HCT116 (cell line): ENCODE data around the gene EEFSEC. TPM values are rescaled to one million over a fixed set of nuclear protein-coding genes. Genes with fewer than 3 reads are reported as not detected.

Experiments used
- ATAC-seq: fragments of 200-7000 bp; cut with Tn5 transposase; 2 replicates; pipeline ENCODE4 v1.9.1; 2020; ENCODE audit warnings: mild to moderate bottlenecking, moderate library complexity
- BruUV-seq: library from RNA; stranded (reverse); fragments of 400-500 nt; replicated peaks from 2 replicates; lab custom pipeline; 2021; lab: Mats Ljungman, UMichigan
- CTCF ChIA-PET: fragments of 300-600 bp; sonication (Branson Sonifier 250); formaldehyde crosslinking; loops from one replicate; lab custom pipeline; 2021; ENCODE audit warnings: antibody characterized with exemption; lab: Charles Lee
- POLR2A ChIA-PET: fragments of 300-600, 350-600 bp; sonication (Branson Sonifier 250); formaldehyde crosslinking; loops from one replicate; lab custom pipeline; 2021; ENCODE audit warnings: antibody characterized with exemption; lab: Charles Lee
- RAD21 ChIA-PET, 2 experiments: fragments of 300-600 bp; sonication (Branson Sonifier 250); formaldehyde crosslinking; loops; one replicate each; lab custom pipeline; 2023; ENCODE audit warnings: low total read pairs in 2 of 2; ENCODE audit not compliant: uncharacterized antibody in 2 of 2, unreplicated experiment in 2 of 2, low non-redundant PET in 1 of 2; lab: Charles Lee
- DNase-seq: peaks from one replicate; pipeline ENCODE4 v3.0.0-alpha.2; 2010; ENCODE audit warnings: low read depth, low spot score
- H2AFZ ChIP-seq: fragments of 200-600 bp; shearing (Covaris generic), sonication (generic); 2 replicates; pipeline ENCODE4 v1.6.1; 2017; ENCODE audit warnings: low read depth, mixed run types, mixed read lengths, antibody characterized with exemption, low read length; ENCODE audit not compliant: poor library complexity, severe bottlenecking
- H3K27ac ChIP-seq: 2 replicates; pipeline ENCODE4 v1.5.1; 2012; ENCODE audit warnings: low read depth, low read length
- H3K27me3 ChIP-seq: fragments of 200-600 bp; sonication (generic); 2 replicates; pipeline ENCODE4 v1.6.1; 2016; ENCODE audit warnings: mixed run types, low read length, mixed read lengths; ENCODE audit not compliant: insufficient read depth
- H3K36me3 ChIP-seq, 2 experiments: fragments of 200-500 bp in 1 of 2; fragments of 200-600 bp in 1 of 2; sonication (Bioruptor generic) in 1 of 2; sonication (generic) in 1 of 2; 2 replicates each; pipeline versions ENCODE4 v1.5.1 to v1.6.1; 2014 to 2016; ENCODE audit warnings: low read length in 2 of 2, inconsistent platforms in 1 of 2, mixed read lengths in 1 of 2, mixed run types in 1 of 2; ENCODE audit not compliant: insufficient read depth in 2 of 2, control insufficient read depth in 1 of 2
- H3K4me1 ChIP-seq, 2 experiments: fragments of 200-600 bp in 1 of 2; sonication (generic) in 1 of 2; 2 replicates each; pipeline versions ENCODE4 v1.5.1 to v1.6.1; 2012 to 2017; ENCODE audit warnings: low read length in 2 of 2, inconsistent platforms in 1 of 2, mild to moderate bottlenecking in 1 of 2, mixed read lengths in 1 of 2, mixed run types in 1 of 2, moderate library complexity in 1 of 2; ENCODE audit not compliant: insufficient read depth in 2 of 2, control insufficient read depth in 1 of 2
- H3K4me2 ChIP-seq: fragments of 200-600 bp; sonication (generic); 2 replicates; pipeline ENCODE4 v1.6.1; 2017; ENCODE audit warnings: mixed run types, low read length, mixed read lengths
- H3K4me3 ChIP-seq, 2 experiments: fragments of 200-600 bp in 1 of 2; sonication (generic) in 1 of 2; replicated peaks in 1 of 2; 2 replicates each; pipeline ENCODE4 v1.5.1; 2011 to 2016; ENCODE audit warnings: low read length in 2 of 2, control low read depth in 1 of 2, low read depth in 1 of 2, mild to moderate bottlenecking in 1 of 2, mixed read lengths in 1 of 2, mixed run types in 1 of 2
- H3K79me2 ChIP-seq: fragments of 200-600 bp; sonication (generic); 2 replicates; pipeline ENCODE4 v1.6.1; 2017; ENCODE audit warnings: mild to moderate bottlenecking, mixed run types, low read length, moderate library complexity, mixed read lengths; ENCODE audit not compliant: insufficient read depth
- H3K9ac ChIP-seq: fragments of 200-600 bp; sonication (generic); 2 replicates; pipeline ENCODE4 v1.6.1; 2016; ENCODE audit warnings: low read length, mixed read lengths
- H3K9me2 ChIP-seq: fragments of 200-600 bp; sonication (generic), shearing (Covaris generic); 2 replicates; pipeline ENCODE4 v1.6.1; 2017; ENCODE audit warnings: mixed run types, mild to moderate bottlenecking, moderate library complexity; ENCODE audit not compliant: insufficient read depth
- H3K9me3 ChIP-seq, 2 experiments: fragments of 200-500 bp in 1 of 2; fragments of 200-600 bp in 1 of 2; sonication (Bioruptor generic) in 1 of 2; sonication (generic) in 1 of 2; 2 replicates each; pipeline ENCODE4 v1.6.1; 2014 to 2017; ENCODE audit warnings: low read length in 2 of 2, mixed read lengths in 2 of 2, inconsistent platforms in 1 of 2, low read depth in 1 of 2, mild to moderate bottlenecking in 1 of 2, mixed run types in 1 of 2, moderate library complexity in 1 of 2; ENCODE audit not compliant: control insufficient read depth in 1 of 2, insufficient read depth in 1 of 2
- H4K20me1 ChIP-seq: fragments of 200-600 bp; sonication (generic), shearing (Covaris generic); 2 replicates; pipeline ENCODE4 v1.6.1; 2017; ENCODE audit warnings: mixed run types, mild to moderate bottlenecking, moderate library complexity; ENCODE audit not compliant: insufficient read depth
- CBX3 ChIP-seq: IDR thresholded peaks from 2 replicates; pipeline ENCODE4 v1.6.1; 2012; ENCODE audit warnings: low read depth
- ELF1 ChIP-seq: IDR thresholded peaks from 2 replicates; pipeline ENCODE4 v1.6.1; 2012; ENCODE audit warnings: low read depth, borderline replicate concordance
- FOSL1 ChIP-seq: IDR thresholded peaks from 2 replicates; pipeline ENCODE4 v1.6.1; 2012; ENCODE audit warnings: low read depth
- RAD21 ChIP-seq: IDR thresholded peaks from 2 replicates; pipeline ENCODE4 v1.6.1; 2012; ENCODE audit warnings: low read depth, mild to moderate bottlenecking
- SIN3A ChIP-seq: IDR thresholded peaks from 2 replicates; pipeline ENCODE4 v1.6.1; 2012; ENCODE audit warnings: low read depth
- SRF ChIP-seq: IDR thresholded peaks from 2 replicates; pipeline ENCODE4 v1.6.1; 2012; ENCODE audit warnings: low read depth
- YY1 ChIP-seq: IDR thresholded peaks from 2 replicates; pipeline ENCODE4 v1.6.1; 2011; ENCODE audit warnings: low read length, low read depth, moderate library complexity, mild to moderate bottlenecking; ENCODE audit not compliant: insufficient replicate concordance; ENCODE audit errors: extremely low read depth
- ZFX ChIP-seq: fragments of 450-650 bp; IDR thresholded peaks from 2 replicates; pipeline ENCODE4 v1.6.1; 2017
- ZNF274 ChIP-seq: fragments of 200-500 bp; sonication (Bioruptor generic); IDR thresholded peaks from 2 replicates; pipeline ENCODE4 v1.6.1; 2014; ENCODE audit warnings: mild to moderate bottlenecking, low read depth, low read length, inconsistent platforms
- intact Hi-C: fragments of 100-400 bp; cut with micrococcal nuclease; formaldehyde crosslinking; loops from 2 replicates; pipeline ENCODE4 v1.10.0; 2022
- total RNA-seq: library from RNA; stranded (reverse); gene quantifications from one replicate; pipeline ENCODE4 v1.2.1, GENCODE V29; 2021; ENCODE audit not compliant: unreplicated experiment
- TF ChIP-seq, protein P1 (sequence below), 3 experiments: fragments of 200-600 bp in 1 of 3; sonication (generic) in 1 of 3; IDR thresholded peaks in 2 of 3; conservative IDR thresholded peaks in 1 of 3; 2 replicates each; pipeline ENCODE4 v1.5.1; 2012 to 2017; ENCODE audit warnings: low read depth in 2 of 3, low read length in 2 of 3, antibody characterized with exemption in 1 of 3, borderline replicate concordance in 1 of 3, control low read depth in 1 of 3, mild to moderate bottlenecking in 1 of 3, mixed read lengths in 1 of 3, mixed run types in 1 of 3, moderate library complexity in 1 of 3; ENCODE audit not compliant: insufficient read depth in 1 of 3
- TF ChIP-seq, protein P2 (sequence below): IDR thresholded peaks from 2 replicates; pipeline ENCODE4 v1.6.1; 2012; ENCODE audit warnings: low read depth
- TF ChIP-seq, protein P3 (sequence below): IDR thresholded peaks from 2 replicates; pipeline ENCODE4 v1.6.1; 2012

The EEFSEC gene
- total RNA-seq, 1 experiment from 2014 or later, result 16.1 TPM

DNA sequence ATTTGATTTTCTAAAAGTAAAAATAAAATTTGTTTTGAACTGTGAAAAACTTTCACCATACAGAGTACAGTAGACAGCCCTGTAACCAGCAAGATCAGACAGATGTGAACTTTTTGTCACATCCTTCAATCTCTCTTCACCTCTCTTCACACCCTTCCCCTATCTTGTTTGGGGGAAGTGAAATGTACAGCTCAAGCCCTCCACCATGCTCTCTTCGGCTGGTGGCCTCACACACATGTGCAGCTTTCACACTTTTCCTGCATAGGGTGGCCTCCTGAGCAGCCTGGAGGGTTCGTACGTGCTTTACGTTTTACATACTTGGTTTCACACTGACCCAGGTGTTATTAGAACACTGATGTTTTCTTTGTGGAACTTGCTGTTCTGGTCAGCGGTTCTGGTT is 227.0 kb downstream of the EEFSEC start:
- Histone ChIP-seq H3K9me3 (no peaks in the 10 kb centered on the region), H4K20me1 (no peaks in the 10 kb centered on the region), H3K27ac (no peak overlapping the region), H3K9me2 (no peaks in the 10 kb centered on the region), H2AFZ (no peak overlapping the region), H3K4me3 (no peak overlapping the region), H3K9ac (no peak overlapping the region), H3K36me3 (no peaks in the 10 kb centered on the region), H3K79me2 (no peaks in the 10 kb centered on the region), H3K4me1 (peaks cover 23% of the 10 kb centered on the region in 2 experiments), H3K4me2 (no peak overlapping the region), H3K27me3 (no peaks in the 10 kb centered on the region)
- no peak for ATAC-seq
- TF ChIP-seq, protein P1, sequence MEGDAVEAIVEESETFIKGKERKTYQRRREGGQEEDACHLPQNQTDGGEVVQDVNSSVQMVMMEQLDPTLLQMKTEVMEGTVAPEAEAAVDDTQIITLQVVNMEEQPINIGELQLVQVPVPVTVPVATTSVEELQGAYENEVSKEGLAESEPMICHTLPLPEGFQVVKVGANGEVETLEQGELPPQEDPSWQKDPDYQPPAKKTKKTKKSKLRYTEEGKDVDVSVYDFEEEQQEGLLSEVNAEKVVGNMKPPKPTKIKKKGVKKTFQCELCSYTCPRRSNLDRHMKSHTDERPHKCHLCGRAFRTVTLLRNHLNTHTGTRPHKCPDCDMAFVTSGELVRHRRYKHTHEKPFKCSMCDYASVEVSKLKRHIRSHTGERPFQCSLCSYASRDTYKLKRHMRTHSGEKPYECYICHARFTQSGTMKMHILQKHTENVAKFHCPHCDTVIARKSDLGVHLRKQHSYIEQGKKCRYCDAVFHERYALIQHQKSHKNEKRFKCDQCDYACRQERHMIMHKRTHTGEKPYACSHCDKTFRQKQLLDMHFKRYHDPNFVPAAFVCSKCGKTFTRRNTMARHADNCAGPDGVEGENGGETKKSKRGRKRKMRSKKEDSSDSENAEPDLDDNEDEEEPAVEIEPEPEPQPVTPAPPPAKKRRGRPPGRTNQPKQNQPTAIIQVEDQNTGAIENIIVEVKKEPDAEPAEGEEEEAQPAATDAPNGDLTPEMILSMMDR (IDR thresholded peaks at IDR 0.05 in 2 of 3, conservative IDR thresholded peaks at IDR 0.05 in 1 of 3; ENCODE audit: borderline replicate concordance in 1 of 3, insufficient read depth in 1 of 3, low read depth in 2 of 3, low read length in 2 of 3), result no peak
- TF ChIP-seq CBX3 (no peak), RAD21 (no peak), YY1 (no peak)
- POLR2A ChIA-PET, result no interaction called here
- CTCF ChIA-PET, result no interaction called here
- RAD21 ChIA-PET, result no interaction called here
- BruUV-seq, result no TSS peak
- intact Hi-C loops, result no loop called here
- DNase-seq, result no peak

DNA sequence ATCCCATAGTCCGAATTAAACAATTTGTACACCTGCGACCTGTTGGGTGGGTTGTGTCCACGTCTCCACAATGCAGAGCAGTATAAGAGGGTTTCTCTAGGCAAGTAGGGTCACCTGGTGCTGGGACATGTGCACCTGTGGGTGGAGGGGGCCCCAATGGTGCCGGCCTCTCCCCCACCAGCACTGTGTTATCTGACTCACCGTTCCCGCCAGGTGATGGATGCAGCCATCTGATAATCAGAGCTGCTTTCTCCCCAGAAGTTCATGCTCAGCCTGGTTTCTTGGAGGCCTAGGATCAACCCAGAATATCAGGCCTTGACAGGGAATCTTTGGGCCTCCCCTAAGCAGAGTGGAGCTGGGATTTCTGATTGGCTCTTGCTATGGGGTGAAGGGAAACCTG is 227.4 kb downstream of the EEFSEC start:
- no peaks in the 10 kb centered on the region for H3K79me2 ChIP-seq
- TF ChIP-seq, protein P2, sequence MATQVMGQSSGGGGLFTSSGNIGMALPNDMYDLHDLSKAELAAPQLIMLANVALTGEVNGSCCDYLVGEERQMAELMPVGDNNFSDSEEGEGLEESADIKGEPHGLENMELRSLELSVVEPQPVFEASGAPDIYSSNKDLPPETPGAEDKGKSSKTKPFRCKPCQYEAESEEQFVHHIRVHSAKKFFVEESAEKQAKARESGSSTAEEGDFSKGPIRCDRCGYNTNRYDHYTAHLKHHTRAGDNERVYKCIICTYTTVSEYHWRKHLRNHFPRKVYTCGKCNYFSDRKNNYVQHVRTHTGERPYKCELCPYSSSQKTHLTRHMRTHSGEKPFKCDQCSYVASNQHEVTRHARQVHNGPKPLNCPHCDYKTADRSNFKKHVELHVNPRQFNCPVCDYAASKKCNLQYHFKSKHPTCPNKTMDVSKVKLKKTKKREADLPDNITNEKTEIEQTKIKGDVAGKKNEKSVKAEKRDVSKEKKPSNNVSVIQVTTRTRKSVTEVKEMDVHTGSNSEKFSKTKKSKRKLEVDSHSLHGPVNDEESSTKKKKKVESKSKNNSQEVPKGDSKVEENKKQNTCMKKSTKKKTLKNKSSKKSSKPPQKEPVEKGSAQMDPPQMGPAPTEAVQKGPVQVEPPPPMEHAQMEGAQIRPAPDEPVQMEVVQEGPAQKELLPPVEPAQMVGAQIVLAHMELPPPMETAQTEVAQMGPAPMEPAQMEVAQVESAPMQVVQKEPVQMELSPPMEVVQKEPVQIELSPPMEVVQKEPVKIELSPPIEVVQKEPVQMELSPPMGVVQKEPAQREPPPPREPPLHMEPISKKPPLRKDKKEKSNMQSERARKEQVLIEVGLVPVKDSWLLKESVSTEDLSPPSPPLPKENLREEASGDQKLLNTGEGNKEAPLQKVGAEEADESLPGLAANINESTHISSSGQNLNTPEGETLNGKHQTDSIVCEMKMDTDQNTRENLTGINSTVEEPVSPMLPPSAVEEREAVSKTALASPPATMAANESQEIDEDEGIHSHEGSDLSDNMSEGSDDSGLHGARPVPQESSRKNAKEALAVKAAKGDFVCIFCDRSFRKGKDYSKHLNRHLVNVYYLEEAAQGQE, result no peak
- TF ChIP-seq SRF, result no peak
- TF ChIP-seq SIN3A, result no peak
- TF ChIP-seq FOSL1, result no peak
- no peak for TF ChIP-seq ELF1
- TF ChIP-seq ZFX, result no peak
- TF ChIP-seq, protein P3, sequence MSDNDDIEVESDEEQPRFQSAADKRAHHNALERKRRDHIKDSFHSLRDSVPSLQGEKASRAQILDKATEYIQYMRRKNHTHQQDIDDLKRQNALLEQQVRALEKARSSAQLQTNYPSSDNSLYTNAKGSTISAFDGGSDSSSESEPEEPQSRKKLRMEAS, result no peak
- TF ChIP-seq ZNF274, result no peak
- TF ChIP-seq, all 23 proteins: peak for 0
- intact Hi-C loops, result no loop called here
- ATAC-seq, result no peak
- no peaks in the 10 kb centered on the region for H3K27me3 ChIP-seq
- no peaks in the 10 kb centered on the region for H3K36me3 ChIP-seq
- no peak overlapping the region for H3K4me2 ChIP-seq
- BruUV-seq, result no TSS peak
- no peaks in the 10 kb centered on the region for H4K20me1 ChIP-seq
- H3K9ac ChIP-seq, result no peak overlapping the region
- H3K27ac ChIP-seq, result no peak overlapping the region
- no peak for DNase-seq
- CTCF ChIA-PET, result no interaction called here
- no peaks in the 10 kb centered on the region for H3K9me3 ChIP-seq
- H3K4me1 ChIP-seq, result peaks cover 23% of the 10 kb centered on the region in 2 experiments
- POLR2A ChIA-PET, result no interaction called here
- H2AFZ ChIP-seq, result no peak overlapping the region
- H3K4me3 ChIP-seq, result no peak overlapping the region
- H3K9me2 ChIP-seq, result no peaks in the 10 kb centered on the region
- RAD21 ChIA-PET, result no interaction called here
